ENCODE data around the gene COTL1. TPM values are rescaled to one million over a fixed set of nuclear protein-coding genes. Genes with fewer than 3 reads are reported as not detected.

The COTL1 gene
- total and polyA plus RNA-seq, 2 of the 13 experiments (the other 11 are each of a cell fraction or from before 2014, with no cell fraction given), result 8.7 to 16.9 TPM

- TF ChIP-seq ZFP91 (CRISPR knock-in tag; IDR thresholded peaks at IDR 0.05; ENCODE audit: borderline replicate concordance) (peak; percentile 51; the same call in 1 of the 2 replicates), ZNF24 (IDR thresholded peaks at IDR 0.05) (peak; percentile 55; the same call in 1 of the 2 replicates), NPAS2 (CRISPR knock-in tag; IDR thresholded peaks at IDR 0.05; ENCODE audit: borderline replicate concordance) (no peak), ZBTB43 (CRISPR knock-in tag; conservative IDR thresholded peaks at IDR 0.05) (no peak), MBD4 (IDR thresholded peaks at IDR 0.05; ENCODE audit: borderline replicate concordance, low read length) (no peak), SKI (IDR thresholded peaks at IDR 0.05; ENCODE audit: partially characterized antibody) (no peak), ZNF670 (CRISPR knock-in tag; IDR thresholded peaks at IDR 0.05; ENCODE audit: borderline replicate concordance) (no peak), ZNF431 (CRISPR knock-in tag; IDR thresholded peaks at IDR 0.05; ENCODE audit: borderline replicate concordance, low read depth) (no peak; the same call in 1 of the 2 replicates), CBFB (CRISPR knock-in tag; IDR thresholded peaks at IDR 0.05) (0 out of 2 replicates have a peak, but pooled peaks have one; percentile 49), ZNF282 (IDR thresholded peaks at IDR 0.05; ENCODE audit: partially characterized antibody) (no peak)
Observed at GRCh38 chr16:84647828-84648594, 30.1 kb upstream of the COTL1 start, which contains the start of gene KLHL36 (continued).
